Fibroblast of gingiva (primary cell): ENCODE results near the gene GOLGB1.
"Not testable (repeated sequence)": the region's sequence is repeated elsewhere in the genome, so short reads cannot be mapped to it uniquely, and the experiment has no call there.

Experiments used
- DNase-seq: peaks from one replicate; pipeline ENCODE4 v3.0.0-alpha.2; 2011; ENCODE audit warnings: low read depth

GOLGB1 gene, protein sequence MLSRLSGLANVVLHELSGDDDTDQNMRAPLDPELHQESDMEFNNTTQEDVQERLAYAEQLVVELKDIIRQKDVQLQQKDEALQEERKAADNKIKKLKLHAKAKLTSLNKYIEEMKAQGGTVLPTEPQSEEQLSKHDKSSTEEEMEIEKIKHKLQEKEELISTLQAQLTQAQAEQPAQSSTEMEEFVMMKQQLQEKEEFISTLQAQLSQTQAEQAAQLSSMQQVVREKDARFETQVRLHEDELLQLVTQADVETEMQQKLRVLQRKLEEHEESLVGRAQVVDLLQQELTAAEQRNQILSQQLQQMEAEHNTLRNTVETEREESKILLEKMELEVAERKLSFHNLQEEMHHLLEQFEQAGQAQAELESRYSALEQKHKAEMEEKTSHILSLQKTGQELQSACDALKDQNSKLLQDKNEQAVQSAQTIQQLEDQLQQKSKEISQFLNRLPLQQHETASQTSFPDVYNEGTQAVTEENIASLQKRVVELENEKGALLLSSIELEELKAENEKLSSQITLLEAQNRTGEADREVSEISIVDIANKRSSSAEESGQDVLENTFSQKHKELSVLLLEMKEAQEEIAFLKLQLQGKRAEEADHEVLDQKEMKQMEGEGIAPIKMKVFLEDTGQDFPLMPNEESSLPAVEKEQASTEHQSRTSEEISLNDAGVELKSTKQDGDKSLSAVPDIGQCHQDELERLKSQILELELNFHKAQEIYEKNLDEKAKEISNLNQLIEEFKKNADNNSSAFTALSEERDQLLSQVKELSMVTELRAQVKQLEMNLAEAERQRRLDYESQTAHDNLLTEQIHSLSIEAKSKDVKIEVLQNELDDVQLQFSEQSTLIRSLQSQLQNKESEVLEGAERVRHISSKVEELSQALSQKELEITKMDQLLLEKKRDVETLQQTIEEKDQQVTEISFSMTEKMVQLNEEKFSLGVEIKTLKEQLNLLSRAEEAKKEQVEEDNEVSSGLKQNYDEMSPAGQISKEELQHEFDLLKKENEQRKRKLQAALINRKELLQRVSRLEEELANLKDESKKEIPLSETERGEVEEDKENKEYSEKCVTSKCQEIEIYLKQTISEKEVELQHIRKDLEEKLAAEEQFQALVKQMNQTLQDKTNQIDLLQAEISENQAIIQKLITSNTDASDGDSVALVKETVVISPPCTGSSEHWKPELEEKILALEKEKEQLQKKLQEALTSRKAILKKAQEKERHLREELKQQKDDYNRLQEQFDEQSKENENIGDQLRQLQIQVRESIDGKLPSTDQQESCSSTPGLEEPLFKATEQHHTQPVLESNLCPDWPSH (N-terminal part only)

DNA sequence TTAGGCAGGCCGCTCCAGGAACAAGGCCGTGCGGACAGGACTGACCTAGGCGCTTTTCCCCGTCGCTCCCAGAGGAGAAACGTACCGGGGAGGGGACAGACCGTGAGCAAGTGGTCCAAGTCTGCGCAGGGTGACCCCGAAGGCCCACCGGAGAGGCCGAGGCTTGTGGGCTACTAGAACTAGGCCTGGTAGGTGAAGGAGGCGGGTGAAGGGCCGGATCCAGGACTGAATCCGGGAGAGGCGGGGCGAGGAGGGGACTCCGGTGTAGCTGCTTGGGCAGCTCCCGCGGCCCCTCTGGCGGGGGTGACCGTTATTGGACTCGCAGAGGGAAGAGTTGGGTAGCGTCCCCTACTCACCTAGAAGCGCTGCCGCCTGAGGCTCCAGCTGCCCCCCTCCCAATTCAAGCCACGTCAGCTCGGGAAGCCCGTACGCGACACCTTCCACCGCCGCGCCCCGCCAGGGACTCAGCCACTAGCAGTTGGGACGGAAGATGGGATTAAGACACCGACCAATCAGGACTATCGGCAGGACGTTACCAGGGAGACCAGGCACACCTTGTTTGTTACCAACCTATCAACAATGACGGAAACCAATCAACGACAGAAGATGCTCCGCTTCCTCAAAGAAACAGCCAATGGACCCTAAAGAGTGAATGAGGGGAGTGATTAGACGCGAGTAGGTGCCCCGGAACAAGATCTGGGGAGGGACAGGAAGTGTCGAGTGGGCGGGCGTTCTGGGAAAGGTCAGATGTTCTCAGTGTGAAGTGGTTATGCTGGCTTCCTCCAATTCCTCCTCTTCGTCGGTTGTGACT is at the start of gene GOLGB1:
Gene GOLGB1 (minus strand): TSS at position 466 of the 811 bp plus-strand sequence. CDS start 18,770 bp downstream, outside the sequence.
- DNase-seq, result peak; percentile 99

DNA sequence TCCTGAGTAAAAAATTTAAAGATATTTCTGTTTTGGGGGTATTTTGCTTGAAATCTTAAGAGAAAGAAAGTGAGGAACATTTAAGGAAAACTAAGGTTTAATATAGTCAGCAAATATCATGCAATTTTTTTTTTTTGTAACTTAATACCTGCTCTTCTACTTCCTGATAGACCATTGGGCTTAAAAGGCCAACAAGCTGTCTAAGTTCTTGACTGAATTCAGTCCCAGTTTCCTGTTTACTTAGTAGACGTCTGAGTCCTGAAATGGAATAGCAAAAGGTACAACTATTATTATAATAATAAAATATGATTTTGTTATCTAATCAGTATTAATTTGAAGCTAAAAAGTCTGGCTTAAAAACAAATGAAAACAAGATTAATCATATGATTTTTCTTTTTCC is 47.4 kb upstream of the GOLGB1 start:
- DNase-seq, result no peak

DNA sequence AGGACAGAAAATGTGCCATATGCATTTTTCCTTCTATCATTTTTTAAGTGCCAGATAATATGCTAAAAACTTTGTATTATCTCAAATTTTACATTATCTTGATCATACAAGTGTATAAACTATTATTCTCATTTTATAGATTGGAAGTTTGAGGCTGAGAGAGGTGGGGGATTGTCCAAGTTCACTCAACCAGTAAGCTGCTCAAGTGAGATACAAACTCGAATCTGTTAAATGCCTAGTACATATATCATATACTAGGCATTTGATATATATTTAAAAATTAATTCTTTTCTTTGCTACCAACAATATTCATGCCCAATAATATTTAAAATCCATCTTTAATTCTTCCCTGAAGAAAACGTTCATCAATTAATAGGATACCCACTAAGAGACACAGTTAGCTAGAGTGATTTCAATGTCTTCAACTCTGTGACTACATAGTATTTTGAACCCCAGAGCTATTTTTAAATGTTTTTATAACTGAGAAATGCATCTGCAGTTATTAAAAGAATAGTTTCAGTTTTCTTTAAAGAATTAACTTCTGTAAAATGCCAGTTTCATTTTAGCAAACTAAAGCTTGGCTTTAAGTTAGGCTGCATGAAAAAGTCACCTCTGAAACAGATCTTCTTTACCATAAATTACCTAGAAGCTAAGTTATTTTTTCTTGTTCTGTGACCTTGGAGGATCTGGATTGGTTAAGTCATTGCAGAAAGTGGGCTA is 44.9 kb upstream of the GOLGB1 start:
- DNase-seq, result no peak

DNA sequence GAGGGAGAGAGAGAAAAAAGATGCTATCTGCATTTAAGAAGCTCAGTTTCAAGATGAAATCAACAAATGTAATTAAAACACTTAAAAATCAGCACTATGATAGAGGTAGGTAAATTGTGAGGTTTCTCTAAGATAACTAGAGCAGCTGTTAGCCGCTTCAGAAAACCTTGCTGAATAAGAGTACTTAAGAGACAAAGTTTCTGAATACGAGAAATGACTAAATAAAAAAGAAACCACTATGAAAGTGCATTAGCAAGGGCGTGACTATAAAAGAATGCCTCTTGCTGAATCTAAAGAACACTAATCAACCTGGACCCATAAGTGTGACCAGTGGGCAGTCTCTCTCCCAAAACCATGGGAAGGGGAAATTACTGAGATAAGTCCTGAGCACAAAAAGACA is 43.5 kb upstream of the GOLGB1 start:
- DNase-seq, result no peak

DNA sequence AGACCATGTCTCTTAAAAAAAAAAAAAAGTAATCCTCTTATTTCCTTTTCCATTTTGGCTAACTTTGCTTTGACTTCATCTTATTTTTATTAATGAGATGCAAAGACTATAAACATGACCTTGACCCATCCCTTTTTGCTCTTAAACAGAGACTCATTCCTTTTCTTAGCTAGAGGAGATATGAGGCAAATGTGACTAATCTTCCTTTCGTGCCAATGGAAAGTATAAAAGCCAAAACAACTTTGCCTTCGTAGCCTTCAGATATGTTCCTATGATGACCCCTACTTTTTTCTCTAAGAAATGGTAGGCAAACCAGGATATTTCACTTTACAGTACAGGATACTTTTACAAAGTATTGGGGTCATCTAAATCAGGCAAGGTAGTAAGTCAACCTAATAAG is 36.9 kb upstream of the GOLGB1 start:
- peak; percentile 2 for DNase-seq

DNA sequence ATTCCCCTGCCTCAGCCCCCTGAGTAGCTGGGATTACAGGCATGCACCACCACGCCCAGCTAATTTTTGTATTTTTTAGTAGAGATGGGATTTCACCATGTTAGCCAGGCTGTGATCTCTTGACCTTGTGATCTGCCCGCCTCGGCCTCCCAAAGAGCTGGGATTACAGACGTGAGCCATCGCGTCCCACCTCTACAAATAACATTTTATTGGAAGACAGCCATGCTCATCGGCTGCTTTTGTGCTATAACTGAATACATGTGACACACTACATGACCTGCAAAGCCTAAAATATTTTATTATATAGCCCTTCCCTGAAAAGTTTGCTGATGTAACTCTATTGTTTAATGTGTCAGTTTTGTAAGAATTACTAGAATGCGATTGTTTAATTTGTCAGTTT is 33.2 kb upstream of the GOLGB1 start:
- DNase-seq, result not testable (repeated sequence)

DNA sequence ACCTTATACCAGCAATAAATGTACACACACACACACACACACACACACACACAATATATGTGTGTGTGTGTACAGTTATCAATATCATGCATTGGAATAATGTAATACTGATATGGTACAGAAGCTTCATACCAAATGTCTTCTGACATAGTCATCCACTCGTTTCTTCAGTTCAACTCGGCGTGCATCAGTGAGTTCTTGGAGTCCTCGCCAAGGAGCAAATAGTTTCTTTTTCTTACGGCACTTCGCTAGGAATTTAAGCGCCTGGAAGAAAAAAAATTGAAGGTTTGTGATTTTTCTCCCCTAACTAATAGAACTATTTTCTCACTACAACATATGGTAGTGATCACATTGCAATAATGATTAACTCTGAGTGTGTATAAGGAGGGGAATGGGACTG is 32.1 kb upstream of the GOLGB1 start:
- DNase-seq, result no peak

DNA sequence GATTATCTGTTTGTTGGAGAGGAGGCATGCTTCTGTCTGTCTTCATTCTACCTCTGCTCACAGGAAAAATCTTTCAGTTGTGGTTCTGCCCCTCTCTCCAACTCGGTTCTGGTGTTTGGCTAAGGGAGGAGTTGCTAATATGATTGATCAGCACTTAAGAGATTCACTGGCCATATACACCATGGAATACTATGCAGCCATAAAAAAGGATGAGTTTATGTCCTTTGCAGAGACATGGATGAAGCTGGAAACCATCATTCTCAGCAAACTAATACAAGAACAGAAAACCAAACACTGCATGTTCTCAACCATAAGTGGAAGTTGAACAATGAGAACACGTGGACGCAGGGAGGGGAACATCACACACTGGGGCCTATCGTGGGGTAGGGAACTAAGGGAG is 25.6 kb upstream of the GOLGB1 start:
- DNase-seq, result not testable (repeated sequence)

DNA sequence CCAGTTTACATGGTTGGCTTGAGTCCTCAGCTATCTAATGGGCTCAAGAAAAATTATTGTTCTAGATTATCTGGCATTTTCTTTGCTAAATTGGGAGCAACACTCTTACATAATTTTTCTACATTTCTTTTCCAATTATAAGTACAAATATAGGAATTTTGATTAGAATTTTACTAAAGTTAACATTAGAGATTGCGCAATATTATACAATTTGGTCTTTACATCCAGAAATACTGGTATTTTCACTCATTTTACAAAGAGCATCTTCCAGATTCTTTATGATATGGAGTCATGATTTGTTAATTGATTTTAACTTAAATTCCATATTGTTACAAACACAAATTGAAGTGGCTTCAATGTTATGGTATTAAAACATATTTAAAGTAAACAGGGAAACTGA is 19.7 kb upstream of the GOLGB1 start:
- no peak for DNase-seq

DNA sequence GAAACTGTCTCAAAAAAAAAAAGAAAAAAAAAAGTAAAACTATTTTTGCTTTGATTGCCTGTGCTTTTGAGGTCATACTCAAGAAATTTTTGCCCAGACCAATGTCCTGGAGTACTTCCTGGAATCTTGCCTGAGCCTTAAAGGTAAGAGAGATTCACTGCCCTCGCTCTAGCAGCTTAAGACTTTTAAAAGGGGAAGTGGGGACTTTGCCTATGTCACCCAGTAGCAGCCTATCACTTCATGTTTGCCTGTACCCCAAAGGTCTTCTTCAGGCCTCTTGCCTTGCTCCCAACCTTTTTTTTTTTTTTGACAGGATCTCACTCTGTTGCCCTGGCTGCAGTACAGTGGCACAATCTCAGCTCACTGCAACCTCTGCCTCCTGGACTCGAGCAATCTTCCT is 18.9 kb upstream of the GOLGB1 start:
- DNase-seq, result no peak

DNA sequence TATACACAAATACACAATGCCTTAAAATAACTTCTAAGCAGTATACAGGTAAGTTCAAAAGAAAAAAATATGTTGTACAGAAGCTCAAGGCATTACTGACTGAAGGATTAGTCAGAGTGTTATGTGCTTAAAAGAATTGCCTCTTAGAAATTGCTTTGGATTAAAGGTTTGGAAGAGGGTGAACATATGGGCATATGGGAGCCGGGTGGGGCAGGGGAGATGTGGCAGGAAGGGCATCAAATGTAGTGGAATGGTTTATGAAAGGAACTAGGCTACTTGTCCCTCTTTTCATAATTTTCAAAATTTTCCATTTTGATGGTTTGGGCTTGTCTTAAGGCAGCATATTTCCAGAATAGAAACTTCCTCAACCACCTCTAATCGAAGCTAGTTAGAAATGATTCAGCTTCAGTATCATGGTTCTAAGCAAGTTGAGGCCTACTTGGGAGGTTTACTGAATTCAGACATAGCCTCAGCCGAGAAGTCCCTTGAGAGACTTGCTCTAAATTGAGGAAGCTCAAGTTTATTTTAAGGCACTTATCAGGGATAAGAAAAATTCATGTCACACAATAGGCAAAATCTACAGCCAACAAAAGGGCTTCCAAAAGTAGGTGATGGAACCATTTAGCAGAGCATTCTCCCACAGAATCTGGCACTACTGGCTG is 10.1 kb upstream of the GOLGB1 start:
- no peak for DNase-seq

DNA sequence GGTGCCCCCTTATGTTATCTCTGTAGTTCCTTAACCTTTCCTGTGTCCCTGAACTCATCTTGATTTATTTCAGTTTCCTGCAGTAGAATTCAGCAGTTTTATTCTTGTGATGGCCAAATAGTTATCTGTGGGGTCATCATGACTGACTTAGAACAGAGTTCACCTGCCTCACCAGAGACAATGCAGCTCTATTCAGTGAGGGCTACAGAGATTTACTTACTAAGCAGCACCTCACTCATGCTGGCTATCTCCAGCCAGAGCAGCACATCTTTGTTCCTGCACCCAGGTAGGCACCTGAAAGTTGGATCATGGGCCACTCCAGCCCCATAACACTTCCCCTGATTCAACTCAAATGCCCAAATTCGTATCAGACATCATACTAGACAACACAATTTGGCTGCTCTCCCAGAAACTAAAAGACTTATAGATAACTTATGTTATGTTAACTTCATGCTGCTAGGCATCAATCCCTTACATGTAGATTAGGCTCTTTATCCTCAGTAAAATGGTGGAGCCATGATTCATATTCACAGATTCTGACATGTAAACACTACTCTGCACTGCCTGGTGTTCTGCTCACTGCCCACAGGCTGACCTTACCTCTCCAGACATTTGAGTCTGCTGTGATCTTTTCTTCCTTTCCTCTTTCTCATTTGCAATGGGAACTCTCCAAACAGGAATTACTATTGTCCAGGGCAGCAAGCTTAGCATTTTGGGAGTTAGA is 9.3 kb upstream of the GOLGB1 start:
- no peak for DNase-seq

DNA sequence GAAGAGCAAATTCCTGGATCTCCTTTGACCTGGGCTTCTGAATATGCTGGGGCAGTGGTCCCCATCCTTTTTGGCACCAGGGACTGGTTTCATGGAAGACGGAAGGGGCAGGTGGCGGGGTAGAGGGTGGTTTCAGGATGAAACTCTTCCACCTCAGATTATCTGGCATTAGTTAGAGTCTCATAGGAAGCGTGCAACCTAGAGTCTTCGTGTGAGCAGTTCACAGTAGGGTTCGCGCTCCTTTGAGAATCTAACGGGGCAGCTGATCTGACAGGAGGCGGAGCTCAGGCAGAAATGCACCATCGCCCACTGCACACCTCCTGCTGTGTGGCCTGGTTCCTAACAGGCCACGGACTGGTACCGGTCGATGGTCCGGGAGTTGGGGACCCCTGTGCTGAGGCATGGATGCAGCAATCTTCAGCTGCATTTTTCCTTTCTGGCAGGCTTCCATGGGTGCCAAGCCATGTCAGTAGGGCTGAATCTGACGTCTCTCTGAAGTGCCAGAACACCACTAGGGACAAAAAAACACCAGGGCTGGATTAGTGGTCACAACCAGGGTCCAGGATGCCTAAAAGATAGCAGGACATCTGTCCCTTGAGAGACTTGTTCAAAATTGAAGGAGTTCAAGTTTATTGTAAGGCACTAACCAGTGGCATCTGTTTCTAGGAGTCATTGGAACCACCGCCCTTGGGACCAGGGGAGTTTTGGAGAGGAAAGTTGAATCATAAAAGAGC is 8.4 kb upstream of the GOLGB1 start:
- DNase-seq, result no peak

DNA sequence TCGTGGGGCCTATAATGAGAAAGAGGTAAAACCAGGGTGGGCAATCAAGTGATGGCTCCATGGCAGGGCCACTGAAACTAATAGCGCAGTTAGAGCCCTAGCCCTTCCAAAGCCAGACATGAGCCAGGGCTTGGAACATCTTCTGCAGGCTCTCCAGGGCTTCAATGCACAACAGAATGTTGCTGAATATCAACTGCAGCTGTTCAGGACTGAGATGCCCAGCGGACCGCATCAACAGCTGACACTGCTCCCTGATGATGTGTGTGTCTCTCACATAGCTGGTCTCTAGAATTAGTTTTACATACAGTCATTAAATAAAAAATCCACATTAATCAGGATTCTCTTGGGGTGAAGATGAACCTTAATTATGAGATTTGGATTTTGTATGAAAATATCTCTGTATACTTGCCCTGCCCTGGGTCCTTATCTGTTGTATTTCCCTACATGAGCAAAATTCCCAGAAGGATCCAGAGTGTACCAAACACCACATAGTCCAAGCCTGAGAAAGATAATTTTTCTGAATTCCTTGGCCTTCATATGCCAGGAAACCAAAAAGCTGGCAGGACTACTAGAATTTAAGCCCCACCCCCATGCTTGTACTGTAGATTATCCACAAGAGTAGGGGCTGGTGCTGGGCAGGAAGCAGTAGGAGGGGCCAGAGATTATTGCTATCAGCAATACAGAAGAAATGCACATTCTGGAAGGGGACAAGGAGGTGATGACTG is 7.7 kb upstream of the GOLGB1 start:
- no peak for DNase-seq

DNA sequence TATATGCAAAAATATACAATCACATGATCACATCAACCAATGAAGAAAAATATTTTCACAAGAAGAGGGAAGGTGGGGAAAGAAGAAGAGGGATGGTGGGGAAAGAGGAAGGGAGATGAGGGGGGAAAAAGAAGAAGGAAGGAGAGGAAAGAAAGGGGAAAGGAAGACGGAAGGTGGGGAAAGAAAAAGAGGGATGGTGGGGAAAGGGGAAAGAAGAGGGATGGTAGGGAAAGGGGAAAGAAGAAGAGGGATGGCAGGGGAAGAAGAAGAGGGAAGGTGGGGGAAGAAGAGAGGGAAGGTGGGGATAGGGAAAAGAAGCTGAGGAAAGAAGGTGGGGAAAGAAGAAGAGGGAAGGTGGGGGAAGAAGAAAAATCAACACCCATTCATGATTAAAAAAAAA is 3.2 kb upstream of the GOLGB1 start:
- no peak for DNase-seq

DNA sequence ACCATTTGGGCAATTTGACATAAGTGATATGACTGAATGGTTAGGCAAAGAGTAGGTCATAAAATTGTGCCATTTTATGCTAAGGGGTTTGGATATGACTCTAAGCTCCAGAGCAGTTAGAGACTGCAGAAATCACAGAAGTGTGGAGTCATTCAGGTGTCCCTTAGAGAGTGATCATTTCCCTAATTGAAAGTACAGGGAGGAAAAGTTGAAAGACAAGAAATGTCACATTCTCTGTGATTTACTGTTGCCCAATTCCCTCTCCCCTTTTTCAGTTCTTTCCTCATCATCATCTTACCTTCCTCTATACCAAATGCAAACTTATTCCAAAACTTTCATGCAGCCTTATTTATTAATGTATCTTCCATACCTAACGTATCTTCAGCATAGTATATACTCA is 2.7 kb upstream of the GOLGB1 start:
- DNase-seq, result no peak

DNA sequence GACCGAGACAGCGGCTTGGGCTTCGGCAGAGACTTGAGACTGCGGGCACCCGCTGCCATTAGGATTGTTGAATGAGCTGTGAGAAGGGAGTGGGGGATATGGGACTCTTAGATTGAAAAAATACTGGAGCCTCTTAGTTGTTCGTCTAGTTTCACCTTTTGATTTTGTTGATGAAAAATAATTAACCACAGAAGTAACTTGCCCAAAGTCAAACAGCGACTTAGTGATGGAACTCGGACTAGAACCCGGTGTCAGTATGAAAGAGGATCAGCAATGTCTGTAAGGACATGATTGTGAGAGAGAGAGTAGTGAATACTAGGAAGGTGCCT is 510 bp upstream of the GOLGB1 start:
- DNase-seq, result no peak

DNA sequence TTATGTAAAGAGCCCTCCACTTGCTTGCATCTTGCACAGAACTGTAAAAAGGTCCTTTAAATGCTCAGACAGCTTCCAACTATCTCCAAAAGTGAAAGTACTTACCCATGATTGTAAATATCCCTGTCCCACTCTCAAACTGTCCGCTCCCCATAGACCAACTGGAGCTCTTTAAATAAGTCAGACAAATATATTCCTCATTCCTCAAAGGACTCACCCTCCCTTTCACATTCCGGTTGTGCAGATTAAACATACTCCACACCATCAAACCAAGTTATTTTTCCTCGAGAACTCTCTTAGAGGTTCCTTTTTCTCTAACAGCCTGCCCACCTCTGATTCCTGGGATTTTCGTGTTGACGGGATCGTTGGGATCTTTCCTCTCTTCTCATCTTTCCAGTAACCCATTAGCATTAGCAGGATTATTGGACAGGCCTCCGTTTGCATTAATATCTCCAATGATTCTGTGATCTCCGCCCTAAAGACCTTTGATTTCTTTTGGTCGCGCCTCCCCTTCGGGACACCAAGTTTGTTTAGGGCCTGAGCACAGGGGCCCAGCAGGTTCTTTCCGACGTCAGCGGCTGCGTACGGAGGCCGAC is 763 bp downstream of the GOLGB1 start:
- peak; percentile 72 for DNase-seq
